H1 (cell line): ENCODE data around the gene PARP4. TPM values are rescaled to one million over a fixed set of nuclear protein-coding genes. Genes with fewer than 3 reads are reported as not detected.

Experiments used
- POLR2AphosphoS5 ChIP-seq: IDR thresholded peaks from 2 replicates; pipeline ENCODE4 v1.6.1; 2011; ENCODE audit warnings: low read depth, low read length
- polyA plus RNA-seq, 7 experiments: library from polyadenylated mRNA; depleted of rRNA in 3 of 7; stranded (reverse) in 5 of 7; unstranded in 2 of 7; fragments of >200 nt in 5 of 7; fragments of 200-250 nt in 2 of 7; gene quantifications; 1 replicate in 5 of 7; 2 replicates in 1 of 7; 4 replicates in 1 of 7; pipeline versions ENCODE4 v1.2.1 to v1.2.3, GENCODE V29; 2011 to 2013; ENCODE audit warnings: missing spikeins in 2 of 7, mixed read lengths in 2 of 7
- total RNA-seq: library from RNA; stranded (reverse); fragmentation: NEBNext Ultra II Directional; extraction: Animal tissue kit (Norgen Biotek cat#: 25700); gene quantifications from 2 replicates; pipeline ENCODE4 v1.2.1, GENCODE V29; 2021

Gene PARP4
- total and polyA plus RNA-seq, 2 of the 8 experiments (the other 6 are each of a cell fraction or from before 2014, with no cell fraction given) = 22.2 to 40.3 TPM

- no peak for TF ChIP-seq POLR2AphosphoS5
These were observed 27.9 kb upstream of the PARP4 start (continued) for GRCh38 chr13:24540236-24541126.
